Stimulated activated CD4-positive, alpha-beta T cell treated with anti-CD3 and anti-CD28 coated beads, Interleukin-2, amount 100 ng/mL, for 4 hours (primary cell): ENCODE data around the gene TAAR1.
"Not testable (repeated sequence)": the region's sequence is repeated elsewhere in the genome, so short reads cannot be mapped to it uniquely, and the experiment has no call there.

Source experiments
- DNase-seq: peaks from one replicate; pipeline ENCODE4 v3.0.0-alpha.2; 2020; ENCODE audit warnings: low read depth

TAAR1 gene

GRCh38 chr6:132661906-132662305, 2.9 kb upstream of the TAAR1 start:
- DNase-seq: no peak

- DNase-seq: no peak
These were observed 7.9 kb downstream of the TAAR1 start for GRCh38 chr6:132651062-132651461.

- DNase-seq: no peak
These were observed 8.6 kb downstream of the TAAR1 start for GRCh38 chr6:132650429-132650828.

- no peak for DNase-seq
These were observed 10.2 kb downstream of the TAAR1 start for GRCh38 chr6:132648828-132649227.

- DNase-seq: no peak
These were observed 10.6 kb downstream of the TAAR1 start for GRCh38 chr6:132648356-132648755.

GRCh38 chr6:132643547-132643946, 15.4 kb downstream of the TAAR1 start:
- no peak for DNase-seq

- DNase-seq: not testable (repeated sequence)
These were observed 21.8 kb downstream of the TAAR1 start for GRCh38 chr6:132637135-132637534.

- DNase-seq: not testable (repeated sequence)
These were observed 23.1 kb downstream of the TAAR1 start for GRCh38 chr6:132635906-132636305.

GRCh38 chr6:132635288-132635687, 23.7 kb downstream of the TAAR1 start:
- DNase-seq: not testable (repeated sequence)

- DNase-seq: no peak
These were observed 24.2 kb downstream of the TAAR1 start for GRCh38 chr6:132634796-132635195.

GRCh38 chr6:132633362-132633761, 25.6 kb downstream of the TAAR1 start:
- DNase-seq: no peak

- no peak for DNase-seq
These were observed 34.8 kb downstream of the TAAR1 start, which contains the start of gene TAAR2 for GRCh38 chr6:132624175-132624574. TAAR2 (minus strand) TSS chr6:132624275; CDS start chr6:132624275, 0 bp downstream.

- no peak for DNase-seq
These were observed 35.7 kb downstream of the TAAR1 start for GRCh38 chr6:132623106-132623845.

- no peak for DNase-seq
These were observed 42.3 kb downstream of the TAAR1 start for GRCh38 chr6:132616677-132617076.

- DNase-seq: no peak
These were observed 44.4 kb downstream of the TAAR1 start for GRCh38 chr6:132614554-132614953.

- DNase-seq: no peak
These were observed 46.4 kb downstream of the TAAR1 start for GRCh38 chr6:132612449-132613108.

GRCh38 chr6:132611616-132612015, 47.4 kb downstream of the TAAR1 start:
- DNase-seq: no peak

GRCh38 chr6:132607544-132608233, 51.3 kb downstream of the TAAR1 start:
- no peak for DNase-seq

GRCh38 chr6:132604635-132605152, 54.3 kb downstream of the TAAR1 start:
- no peak for DNase-seq

GRCh38 chr6:132600900-132601299, 58.1 kb downstream of the TAAR1 start:
- not testable (repeated sequence) for DNase-seq

- DNase-seq: no peak
These were observed 60.5 kb downstream of the TAAR1 start for GRCh38 chr6:132598473-132598872.

GRCh38 chr6:132596201-132596600, 62.8 kb downstream of the TAAR1 start:
- no peak for DNase-seq
